Measurements from ENCODE around the gene TRAP1.

Gene TRAP1

GRCh38 chr16:3734758-3735221, 17.5 kb upstream of the TRAP1 start:
- TF ChIP-seq EZH2phosphoT487 (IDR thresholded peaks at IDR 0.05; ENCODE audit: low read depth) (no peak), CTCF (IDR thresholded peaks at IDR 0.05; ENCODE audit: low read depth, low read length) (no peak)
- H2AFZ ChIP-seq (ENCODE audit: low read depth, low read length) = no peak overlapping the region
- no peak overlapping the region for H3K4me2 ChIP-seq (ENCODE audit: low read length)
- no peak overlapping the region for H3K4me3 ChIP-seq (ENCODE audit: low read length)
- H3K27me3 ChIP-seq (ENCODE audit: low read depth, low read length) = no peaks in the 10 kb centered on the region
- peaks cover 30% of the 10 kb centered on the region for H3K36me3 ChIP-seq (replicated peaks; ENCODE audit: low read depth, low read length)
- H3K4me1 ChIP-seq (ENCODE audit: low read length) = no peaks in the 10 kb centered on the region
- H3K9me3 ChIP-seq (ENCODE audit: insufficient read depth, low read length) = no peaks in the 10 kb centered on the region
- no peaks in the 10 kb centered on the region for H4K20me1 ChIP-seq (ENCODE audit: insufficient read depth, low read length)
- H3K9ac ChIP-seq (ENCODE audit: low read length) = no peak overlapping the region
- no peaks in the 10 kb centered on the region for H3K79me2 ChIP-seq (ENCODE audit: low read length)
- H3K27ac ChIP-seq (ENCODE audit: low read length) = no peak overlapping the region

- TF ChIP-seq CTCF (IDR thresholded peaks at IDR 0.05; ENCODE audit: low read depth, low read length) (no peak), EZH2phosphoT487 (IDR thresholded peaks at IDR 0.05; ENCODE audit: low read depth) (no peak)
- no peak overlapping the region for H3K4me3 ChIP-seq (ENCODE audit: low read length)
- no peak overlapping the region for H3K4me2 ChIP-seq (ENCODE audit: low read length)
- H4K20me1 ChIP-seq (ENCODE audit: insufficient read depth, low read length) = no peaks in the 10 kb centered on the region
- no peaks in the 10 kb centered on the region for H3K79me2 ChIP-seq (ENCODE audit: low read length)
- H3K9ac ChIP-seq (ENCODE audit: low read length) = no peak overlapping the region
- no peaks in the 10 kb centered on the region for H3K9me3 ChIP-seq (ENCODE audit: insufficient read depth, low read length)
- H3K27me3 ChIP-seq (ENCODE audit: low read depth, low read length) = no peaks in the 10 kb centered on the region
- peaks cover 26% of the 10 kb centered on the region for H3K36me3 ChIP-seq (replicated peaks; ENCODE audit: low read depth, low read length)
- no peaks in the 10 kb centered on the region for H3K4me1 ChIP-seq (ENCODE audit: low read length)
- H3K27ac ChIP-seq (ENCODE audit: low read length) = no peak overlapping the region
- H2AFZ ChIP-seq (ENCODE audit: low read depth, low read length) = no peak overlapping the region
Observed at GRCh38 chr16:3734084-3734757, 16.9 kb upstream of the TRAP1 start.

- Histone ChIP-seq H3K27ac (ENCODE audit: low read length) (no peak overlapping the region), H4K20me1 (ENCODE audit: insufficient read depth, low read length) (no peaks in the 10 kb centered on the region)
Observed at GRCh38 chr16:3732171-3732570, 14.8 kb upstream of the TRAP1 start.

More at GRCh38 chr16:3732171-3732570, 14.8 kb upstream of the TRAP1 start:
- Histone ChIP-seq H3K4me3 (ENCODE audit: low read length) (no peak overlapping the region), H3K79me2 (ENCODE audit: low read length) (no peaks in the 10 kb centered on the region), H3K36me3 (replicated peaks; ENCODE audit: low read depth, low read length) (peaks cover 29% of the 10 kb centered on the region), H2AFZ (ENCODE audit: low read depth, low read length) (no peak overlapping the region), H3K4me2 (ENCODE audit: low read length) (no peak overlapping the region), H3K9ac (ENCODE audit: low read length) (no peak overlapping the region), H3K9me3 (ENCODE audit: insufficient read depth, low read length) (no peaks in the 10 kb centered on the region), H3K4me1 (ENCODE audit: low read length) (no peaks in the 10 kb centered on the region), H3K27me3 (ENCODE audit: low read depth, low read length) (no peaks in the 10 kb centered on the region)
- no peak for TF ChIP-seq EZH2phosphoT487 (IDR thresholded peaks at IDR 0.05; ENCODE audit: low read depth)
- no peak for TF ChIP-seq CTCF (IDR thresholded peaks at IDR 0.05; ENCODE audit: low read depth, low read length)
